DMS53 treated with DMSO at 0.1 percent for 48 hours (cell line): ENCODE data around the gene PERCC1.
A peak's percentile ranks its signal among the peaks of the same experiment; 100 is the strongest.

ENCODE experiments used
- DNase-seq: peaks from one replicate; lab custom pipeline; 2025; ENCODE audit not compliant: unreplicated experiment; lab: John Stamatoyannopoulos, UW

Gene PERCC1

GRCh38 chr16:1408171-1408837 lies 22.6 kb upstream of the PERCC1 start:
- DNase-seq, result no peak

- DNase-seq, result no peak
These were observed 18.0 kb upstream of the PERCC1 start for GRCh38 chr16:1412847-1413246.

- peak; percentile 21 for DNase-seq
These were observed 17.0 kb upstream of the PERCC1 start for GRCh38 chr16:1413684-1414531.

GRCh38 chr16:1414532-1415260 lies 16.2 kb upstream of the PERCC1 start, which contains the start of gene UNKL:
TSS of gene UNKL (minus strand) at chr16:1414704. CDS start at chr16:1414691, 13 bp downstream.
- no peak for DNase-seq

GRCh38 chr16:1416521-1416941 lies 14.3 kb upstream of the PERCC1 start:
- DNase-seq, result no peak

GRCh38 chr16:1420111-1420539 lies 10.8 kb upstream of the PERCC1 start:
- no peak for DNase-seq

GRCh38 chr16:1422076-1422475 lies 8.8 kb upstream of the PERCC1 start:
- no peak for DNase-seq

- DNase-seq, result no peak
These were observed 6.8 kb upstream of the PERCC1 start for GRCh38 chr16:1424028-1424427.

GRCh38 chr16:1425616-1426370 lies 5.1 kb upstream of the PERCC1 start:
- DNase-seq, result no peak

GRCh38 chr16:1426734-1427471 lies 4.0 kb upstream of the PERCC1 start:
- DNase-seq, result peak; percentile 28

GRCh38 chr16:1427473-1428461 lies 3.1 kb upstream of the PERCC1 start:
- peak; percentile 40 for DNase-seq

GRCh38 chr16:1428511-1428910 lies 2.4 kb upstream of the PERCC1 start:
- DNase-seq, result peak; percentile 36

GRCh38 chr16:1429012-1429411 lies 1.9 kb upstream of the PERCC1 start:
- no peak for DNase-seq

GRCh38 chr16:1429631-1430030 lies 1.2 kb upstream of the PERCC1 start:
- DNase-seq, result no peak

- DNase-seq, result no peak
These were observed 592 bp upstream of the PERCC1 start for GRCh38 chr16:1430214-1430758.

- DNase-seq, result no peak
These were observed 806 bp downstream of the PERCC1 start for GRCh38 chr16:1431497-1432270.

- DNase-seq, result no peak
These were observed 1.7 kb downstream of the PERCC1 start for GRCh38 chr16:1432388-1433262.
